ENCODE data around the gene CD99. TPM values are rescaled to one million over a fixed set of nuclear protein-coding genes. Genes with fewer than 3 reads are reported as not detected.

CD99 gene
- total and polyA plus RNA-seq, 2 of the 13 experiments (the other 11 are each of a cell fraction or from before 2014, with no cell fraction given) = 78.8 to 111 TPM

- WGBS (ENCODE audit: low lambda C conversion rate) = 27% methylated on average over 3 of the region's 3 CpGs
- Histone ChIP-seq H3K27ac (ENCODE audit: extremely low read length, insufficient read depth, low read length) (no peak overlapping the region), H2AFZ (ENCODE audit: low read length) (no peak overlapping the region), H3K36me3 (replicated peaks in 1 of 2; ENCODE audit: control insufficient read depth in 1 of 2, insufficient read depth in 2 of 2, low read length in 2 of 2) (no peaks in the 10 kb centered on the region), H3K4me1 (ENCODE audit: insufficient read depth, low read length) (peaks cover 17% of the 10 kb centered on the region), H3K4me2 (ENCODE audit: low read depth, low read length) (no peak overlapping the region), H3K4me3 (replicated peaks in 1 of 3; ENCODE audit: insufficient read depth in 1 of 3, low read depth in 2 of 3, low read length in 3 of 3) (no peak overlapping the region), H3K9ac (ENCODE audit: insufficient read depth, low read depth, low read length) (no peak overlapping the region), H3K9me3 (ENCODE audit: low read length) (no peaks in the 10 kb centered on the region), H3K79me2 (ENCODE audit: insufficient read depth, low read length) (no peaks in the 10 kb centered on the region), H3K27me3 (ENCODE audit: control insufficient read depth in 1 of 2, insufficient read depth in 2 of 2, low read length in 2 of 2) (no peaks in the 10 kb centered on the region), H4K20me1 (ENCODE audit: insufficient read depth, low read length) (no peaks in the 10 kb centered on the region)
- no peak for DNase-seq (ENCODE audit: low spot score)
- no peak for ATAC-seq
- no TSS peak for BruUV-seq (replicated peaks)
- FAIRE-seq = no peak
- ChIA-PET CTCF (ENCODE audit: low intra/inter-chr PET ratio, low total read pairs) (no interaction called here), POLR2A (no interaction called here)
- intact Hi-C loops (cut with micrococcal nuclease; ENCODE audit: unreplicated experiment) (no loop called here), in situ Hi-C loops (cut with HindIII; ENCODE audit: extremely low pct_ligation_motif_present, low pct_unique_long_range_greater_than_20kb) (no loop called here)
- no peak for TF ChIP-seq ZFX (CRISPR knock-in tag; IDR thresholded peaks at IDR 0.05; ENCODE audit: low read depth)
- no peak for TF ChIP-seq DNMT3B (CRISPR knock-in tag; conservative IDR thresholded peaks at IDR 0.05)
- TF ChIP-seq HNRNPUL1 (IDR thresholded peaks at IDR 0.05; ENCODE audit: low read depth, low read length) = no peak
- TF ChIP-seq FUBP1 (CRISPR knock-in tag; IDR thresholded peaks at IDR 0.05; ENCODE audit: borderline replicate concordance) = no peak
- no peak for TF ChIP-seq ZNF781 (CRISPR knock-in tag; IDR thresholded peaks at IDR 0.05; ENCODE audit: borderline replicate concordance, not compliant biosample characterization)
- TF ChIP-seq, protein P1, sequence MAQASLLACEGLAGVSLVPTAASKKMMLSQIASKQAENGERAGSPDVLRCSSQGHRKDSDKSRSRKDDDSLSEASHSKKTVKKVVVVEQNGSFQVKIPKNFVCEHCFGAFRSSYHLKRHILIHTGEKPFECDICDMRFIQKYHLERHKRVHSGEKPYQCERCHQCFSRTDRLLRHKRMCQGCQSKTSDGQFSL (CRISPR knock-in tag; IDR thresholded peaks at IDR 0.05) = no peak
- TF ChIP-seq RFX1 (IDR thresholded peaks at IDR 0.05) = no peak
- no peak for TF ChIP-seq ZBTB7B (CRISPR knock-in tag; IDR thresholded peaks at IDR 0.05)
- TF ChIP-seq, protein P2, sequence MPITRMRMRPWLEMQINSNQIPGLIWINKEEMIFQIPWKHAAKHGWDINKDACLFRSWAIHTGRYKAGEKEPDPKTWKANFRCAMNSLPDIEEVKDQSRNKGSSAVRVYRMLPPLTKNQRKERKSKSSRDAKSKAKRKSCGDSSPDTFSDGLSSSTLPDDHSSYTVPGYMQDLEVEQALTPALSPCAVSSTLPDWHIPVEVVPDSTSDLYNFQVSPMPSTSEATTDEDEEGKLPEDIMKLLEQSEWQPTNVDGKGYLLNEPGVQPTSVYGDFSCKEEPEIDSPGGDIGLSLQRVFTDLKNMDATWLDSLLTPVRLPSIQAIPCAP (CRISPR knock-in tag; IDR thresholded peaks at IDR 0.05; ENCODE audit: low read depth) = no peak
- no peak for TF ChIP-seq HDAC2 (CRISPR knock-in tag; IDR thresholded peaks at IDR 0.05)
- no peak for TF ChIP-seq ZNF547 (CRISPR knock-in tag; IDR thresholded peaks at IDR 0.05)
- TF ChIP-seq, protein P3, sequence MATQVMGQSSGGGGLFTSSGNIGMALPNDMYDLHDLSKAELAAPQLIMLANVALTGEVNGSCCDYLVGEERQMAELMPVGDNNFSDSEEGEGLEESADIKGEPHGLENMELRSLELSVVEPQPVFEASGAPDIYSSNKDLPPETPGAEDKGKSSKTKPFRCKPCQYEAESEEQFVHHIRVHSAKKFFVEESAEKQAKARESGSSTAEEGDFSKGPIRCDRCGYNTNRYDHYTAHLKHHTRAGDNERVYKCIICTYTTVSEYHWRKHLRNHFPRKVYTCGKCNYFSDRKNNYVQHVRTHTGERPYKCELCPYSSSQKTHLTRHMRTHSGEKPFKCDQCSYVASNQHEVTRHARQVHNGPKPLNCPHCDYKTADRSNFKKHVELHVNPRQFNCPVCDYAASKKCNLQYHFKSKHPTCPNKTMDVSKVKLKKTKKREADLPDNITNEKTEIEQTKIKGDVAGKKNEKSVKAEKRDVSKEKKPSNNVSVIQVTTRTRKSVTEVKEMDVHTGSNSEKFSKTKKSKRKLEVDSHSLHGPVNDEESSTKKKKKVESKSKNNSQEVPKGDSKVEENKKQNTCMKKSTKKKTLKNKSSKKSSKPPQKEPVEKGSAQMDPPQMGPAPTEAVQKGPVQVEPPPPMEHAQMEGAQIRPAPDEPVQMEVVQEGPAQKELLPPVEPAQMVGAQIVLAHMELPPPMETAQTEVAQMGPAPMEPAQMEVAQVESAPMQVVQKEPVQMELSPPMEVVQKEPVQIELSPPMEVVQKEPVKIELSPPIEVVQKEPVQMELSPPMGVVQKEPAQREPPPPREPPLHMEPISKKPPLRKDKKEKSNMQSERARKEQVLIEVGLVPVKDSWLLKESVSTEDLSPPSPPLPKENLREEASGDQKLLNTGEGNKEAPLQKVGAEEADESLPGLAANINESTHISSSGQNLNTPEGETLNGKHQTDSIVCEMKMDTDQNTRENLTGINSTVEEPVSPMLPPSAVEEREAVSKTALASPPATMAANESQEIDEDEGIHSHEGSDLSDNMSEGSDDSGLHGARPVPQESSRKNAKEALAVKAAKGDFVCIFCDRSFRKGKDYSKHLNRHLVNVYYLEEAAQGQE (IDR thresholded peaks at IDR 0.05; ENCODE audit: borderline replicate concordance in 1 of 2, low read depth in 1 of 2, low read length in 2 of 2) = no peak
- TF ChIP-seq ZNF598 (CRISPR knock-in tag; IDR thresholded peaks at IDR 0.05; ENCODE audit: borderline replicate concordance) = no peak
- no peak for TF ChIP-seq ZMYM2 (CRISPR knock-in tag; IDR thresholded peaks at IDR 0.05)
Observed at GRCh38 chrX:2751291-2751690, 60.2 kb downstream of the CD99 start.

Data from HepG2 (cell line).